GM19455 (cell line): ENCODE results near the gene UNC13C.

Experiments used
- ATAC-seq: cut with Tn5 transposase; IDR thresholded peaks from one replicate; pipeline ENCODE4 v1.9.1; 2021; ENCODE audit not compliant: unreplicated experiment

UNC13C gene

DNA sequence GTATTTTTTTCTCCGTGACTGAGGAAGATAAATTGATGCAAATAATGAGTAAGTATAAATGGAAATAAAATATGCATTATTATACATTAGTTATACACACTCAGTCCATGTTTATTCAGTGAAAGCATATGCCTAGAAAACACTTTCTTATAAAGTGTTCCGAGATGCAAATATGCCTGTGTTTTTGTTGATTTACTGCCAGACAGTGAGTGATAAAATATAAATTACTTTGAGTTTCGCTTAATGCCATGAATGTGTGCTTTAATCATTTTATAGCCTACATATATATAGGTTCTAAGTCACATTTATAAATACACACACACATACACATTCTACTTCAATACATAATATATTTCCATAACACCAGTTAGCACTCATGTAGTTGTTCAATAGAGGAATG is 569.2 kb downstream of the UNC13C start:
- no peak for ATAC-seq

DNA sequence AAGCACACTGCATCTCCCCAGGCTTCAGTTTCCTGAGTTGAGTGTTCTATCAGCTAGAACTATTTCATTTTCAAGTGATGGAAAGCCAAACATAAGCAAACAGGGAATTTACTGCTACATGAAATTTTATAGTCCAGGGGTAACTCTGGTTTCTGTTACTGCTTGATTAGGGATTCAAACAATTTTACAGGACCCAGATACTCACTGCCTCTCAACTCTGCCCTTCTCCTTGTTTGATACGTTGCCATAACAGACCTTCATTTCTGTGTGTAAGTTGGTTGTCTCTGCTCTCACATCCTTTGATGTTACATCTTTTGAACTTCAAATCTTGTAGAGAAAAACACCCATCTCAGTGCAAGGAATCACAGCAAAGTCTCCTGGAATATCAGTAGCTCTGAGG is 572.7 kb downstream of the UNC13C start:
- ATAC-seq = no peak

GRCh38 chr15:54556231-54556630 is 578.0 kb downstream of the UNC13C start:
- ATAC-seq = no peak

- no peak for ATAC-seq
Measured at GRCh38 chr15:54559405-54560069, 581.3 kb downstream of the UNC13C start.

DNA sequence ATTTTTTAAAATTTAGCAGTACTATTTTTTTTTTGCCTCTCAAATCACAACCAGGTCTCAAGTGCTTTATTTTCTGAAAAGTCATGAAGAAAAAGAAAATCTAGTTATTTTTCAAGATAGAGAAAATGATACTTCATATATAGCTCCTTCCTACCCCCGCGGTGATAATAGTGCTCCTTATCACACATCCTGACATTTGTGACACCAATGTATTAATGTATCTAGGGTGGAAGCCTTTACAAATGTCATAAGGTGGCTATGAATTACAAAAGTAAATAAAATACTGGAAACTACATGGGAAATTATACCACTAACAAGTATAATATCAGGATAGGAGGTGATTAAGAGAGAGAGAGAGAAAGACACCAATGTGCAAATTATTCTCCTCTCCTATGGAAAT is 582.2 kb downstream of the UNC13C start:
- ATAC-seq = no peak

- no peak for ATAC-seq
Measured at GRCh38 chr15:54564166-54564565, 585.9 kb downstream of the UNC13C start.

- ATAC-seq = no peak
Measured at GRCh38 chr15:54566654-54567053, 588.4 kb downstream of the UNC13C start.

DNA sequence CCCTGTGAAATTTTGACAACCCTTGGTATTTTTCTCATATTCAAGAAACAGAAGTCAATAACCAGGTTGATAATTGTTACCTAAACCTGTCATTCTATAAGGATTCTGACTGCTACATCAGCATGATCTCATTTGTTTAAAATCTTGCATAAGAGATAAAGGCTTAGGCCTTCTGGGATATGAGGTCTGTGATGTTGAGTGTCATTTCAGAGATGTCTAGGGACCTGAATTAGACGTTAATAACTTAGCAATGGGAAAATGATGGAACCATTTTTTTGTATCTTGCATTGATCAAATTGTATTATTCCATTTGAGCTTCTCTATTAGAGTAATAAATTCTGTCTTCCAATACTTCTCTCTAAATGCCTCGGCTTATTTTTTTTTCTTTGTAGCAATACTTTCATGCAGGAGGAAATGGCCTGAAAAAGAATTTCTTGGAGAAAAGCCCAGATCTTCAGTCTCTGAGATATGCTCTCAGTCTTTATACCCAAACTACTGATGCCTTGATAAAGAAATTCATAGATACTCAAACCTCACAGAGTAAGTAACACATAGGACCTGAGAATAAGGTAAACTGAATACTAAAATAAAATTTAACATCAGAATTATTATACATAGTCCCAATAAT is 589.3 kb downstream of the UNC13C start:
- no peak for ATAC-seq

DNA sequence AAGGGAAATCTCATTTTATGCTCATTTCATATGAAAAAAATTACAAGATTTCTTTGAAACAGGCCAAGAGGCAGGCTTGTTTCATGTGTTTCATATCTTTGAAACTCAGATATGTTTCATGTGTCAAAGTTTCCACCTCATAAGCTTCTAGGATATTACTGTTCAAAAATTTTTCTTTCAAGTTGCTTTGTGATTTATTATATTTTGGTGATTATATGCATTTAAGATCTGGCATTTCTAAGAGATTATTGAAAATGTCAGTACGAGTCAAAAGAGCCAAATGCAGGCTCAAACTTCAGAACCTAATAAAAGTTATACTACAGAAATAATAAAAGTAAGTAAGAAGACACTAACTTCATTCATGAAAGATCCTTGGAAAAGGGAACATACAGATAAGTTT is 590.1 kb downstream of the UNC13C start:
- ATAC-seq = no peak

- ATAC-seq = no peak
Measured at GRCh38 chr15:54571576-54571975, 593.3 kb downstream of the UNC13C start.

DNA sequence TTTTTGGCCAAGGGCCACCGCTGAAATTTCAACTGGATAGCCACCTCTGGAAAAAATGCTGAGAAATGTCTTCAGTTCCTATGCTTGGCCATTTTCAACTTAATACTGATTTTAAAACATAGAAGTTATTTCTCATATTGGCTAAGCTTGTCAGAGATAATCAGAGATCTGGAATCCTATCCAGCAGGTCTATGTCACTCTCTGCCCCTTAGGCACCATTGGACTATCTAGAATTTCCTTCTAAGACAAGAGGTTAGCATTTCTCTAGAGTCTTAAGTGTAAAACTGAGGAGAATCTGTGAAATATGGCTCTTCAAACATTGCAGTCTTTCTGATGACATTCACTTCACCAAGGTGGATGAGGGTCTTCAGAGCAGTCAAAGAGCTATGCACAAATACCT is 597.3 kb downstream of the UNC13C start:
- no peak for ATAC-seq

- no peak for ATAC-seq
Measured at GRCh38 chr15:54576298-54576935, 598.2 kb downstream of the UNC13C start.

DNA sequence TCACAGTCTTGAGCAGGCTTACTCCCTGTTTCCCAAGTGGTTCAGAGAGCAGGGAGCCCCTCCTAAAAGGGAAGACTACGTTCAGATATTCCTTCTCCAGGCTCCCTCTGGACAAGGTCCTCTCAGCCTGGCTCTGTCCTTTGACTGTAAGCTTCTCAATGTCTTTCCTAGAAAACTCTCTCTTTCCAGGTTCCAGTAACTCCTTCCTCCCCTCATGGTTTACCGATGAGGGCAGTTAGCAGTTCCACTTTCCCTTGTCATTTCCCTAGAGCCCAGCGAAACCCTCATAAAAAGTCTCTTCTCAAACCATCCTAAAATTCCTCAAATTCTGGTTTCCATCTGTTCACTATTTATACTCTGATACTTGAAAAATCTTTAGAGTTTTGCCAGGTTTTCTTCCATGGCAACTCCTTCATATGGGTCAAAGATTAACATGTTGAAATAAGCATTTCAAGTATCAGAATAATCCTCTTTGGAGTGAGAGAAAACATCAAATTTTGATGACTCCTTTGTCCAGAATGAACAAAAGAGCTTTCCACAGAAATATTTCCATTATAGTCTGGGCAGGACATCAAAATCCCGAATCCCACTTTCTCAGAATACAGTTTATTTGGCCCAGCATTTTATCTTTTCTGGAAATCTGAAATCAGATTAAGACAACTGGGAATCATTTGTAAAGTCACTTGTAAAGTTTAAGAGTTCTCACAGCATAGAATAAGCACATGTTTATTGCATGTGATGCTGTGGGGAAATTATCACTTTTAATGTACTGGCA is 599.4 kb downstream of the UNC13C start:
- ATAC-seq = no peak

GRCh38 chr15:54579855-54580254 is 601.6 kb downstream of the UNC13C start:
- ATAC-seq = no peak

GRCh38 chr15:54580643-54581042 is 602.4 kb downstream of the UNC13C start:
- ATAC-seq = no peak

DNA sequence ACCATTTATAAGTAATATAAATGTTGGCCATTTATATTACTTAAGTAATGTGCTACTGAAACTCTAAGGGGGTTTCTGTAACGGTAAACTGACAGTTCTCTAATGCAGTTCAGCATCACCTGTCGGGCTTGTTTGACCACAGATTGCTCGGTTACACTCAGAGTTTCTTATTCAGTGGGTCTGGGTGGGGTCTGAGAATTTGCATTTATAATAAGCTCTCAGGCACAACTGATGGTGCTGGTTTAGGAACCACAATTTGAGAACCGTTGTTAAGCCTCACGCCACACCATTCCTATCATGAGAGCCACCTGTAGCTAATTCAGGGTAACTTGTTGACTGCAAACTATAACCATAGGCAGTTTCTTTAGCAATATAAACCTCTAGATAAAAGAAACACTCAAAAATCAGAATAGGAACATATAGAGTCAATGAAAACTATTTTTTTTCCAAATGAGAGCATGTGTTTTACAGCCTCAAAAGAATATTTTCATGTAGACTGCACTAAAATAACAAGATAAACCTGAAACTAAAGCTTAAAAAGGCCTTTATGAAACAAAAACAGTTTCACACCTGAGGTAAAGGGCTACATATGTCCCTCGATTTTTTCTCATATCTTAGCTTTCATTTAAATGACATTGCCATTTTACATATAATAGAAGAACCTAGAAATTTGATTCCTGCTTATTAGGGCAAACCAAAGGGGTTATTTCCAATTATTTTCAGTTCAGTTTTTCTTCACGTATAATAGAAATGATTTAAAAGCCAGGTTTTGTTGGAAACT is 604.8 kb downstream of the UNC13C start:
- ATAC-seq = peak; percentile 74

GRCh38 chr15:54585063-54585462 is 606.8 kb downstream of the UNC13C start:
- ATAC-seq = no peak

DNA sequence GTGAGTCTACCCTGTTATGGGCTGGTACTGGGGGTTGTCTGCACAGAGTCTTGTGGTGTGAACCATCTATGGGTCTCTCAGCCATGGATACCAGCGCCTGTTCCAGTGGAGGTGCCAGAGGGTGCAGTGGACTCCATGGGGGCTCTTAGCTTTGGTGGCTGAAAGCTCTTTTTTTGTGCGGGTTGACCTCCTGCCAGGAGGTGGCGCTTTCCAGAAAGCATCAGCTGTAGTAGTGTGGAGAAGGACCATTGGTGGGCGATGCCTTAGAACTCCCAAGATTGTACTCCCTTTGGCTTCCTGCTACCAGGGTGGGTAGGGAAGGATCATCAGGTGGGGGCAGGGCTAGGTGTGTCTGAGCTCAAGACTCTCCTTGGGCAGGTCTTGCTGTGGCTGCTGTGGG is 615.9 kb downstream of the UNC13C start:
- ATAC-seq = no peak

DNA sequence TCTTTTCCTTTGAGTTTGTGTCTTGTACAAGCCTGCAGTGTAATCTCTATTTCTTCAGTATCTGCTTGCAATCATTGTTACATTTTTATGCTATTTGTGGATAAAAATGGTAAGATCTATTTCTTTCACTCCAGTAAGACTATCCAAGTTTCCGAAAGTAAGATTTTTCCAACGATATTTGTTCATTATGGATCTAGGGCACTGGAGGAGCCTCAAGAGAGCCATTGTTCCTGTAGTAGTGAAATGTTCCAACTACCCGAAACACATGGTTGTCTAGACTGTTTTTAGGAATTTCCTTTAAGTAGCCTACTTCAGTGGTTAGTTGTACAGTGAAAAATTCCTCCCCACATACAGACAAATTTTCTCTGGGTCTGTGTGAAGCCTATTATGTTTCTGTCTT is 621.1 kb downstream of the UNC13C start:
- ATAC-seq = no peak

DNA sequence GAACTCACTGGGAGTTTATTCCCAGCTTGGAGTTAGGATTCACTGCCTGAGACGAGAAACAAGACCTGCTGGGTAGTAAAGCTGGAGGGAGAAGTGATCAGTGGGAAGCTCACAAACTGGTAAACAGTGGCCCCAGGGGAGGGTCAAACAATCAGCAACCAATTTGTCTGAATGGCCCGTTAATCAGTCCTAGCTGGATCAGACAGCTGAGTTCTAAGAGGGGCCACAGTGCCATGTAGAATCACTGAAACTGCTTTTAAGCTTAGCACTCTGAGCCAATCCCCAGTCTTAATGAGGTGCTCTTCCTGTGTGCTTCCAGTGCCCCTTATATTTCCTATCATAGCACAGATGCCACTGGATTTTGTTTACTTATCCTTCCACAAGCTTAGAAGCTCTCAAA is 626.8 kb downstream of the UNC13C start:
- no peak for ATAC-seq

DNA sequence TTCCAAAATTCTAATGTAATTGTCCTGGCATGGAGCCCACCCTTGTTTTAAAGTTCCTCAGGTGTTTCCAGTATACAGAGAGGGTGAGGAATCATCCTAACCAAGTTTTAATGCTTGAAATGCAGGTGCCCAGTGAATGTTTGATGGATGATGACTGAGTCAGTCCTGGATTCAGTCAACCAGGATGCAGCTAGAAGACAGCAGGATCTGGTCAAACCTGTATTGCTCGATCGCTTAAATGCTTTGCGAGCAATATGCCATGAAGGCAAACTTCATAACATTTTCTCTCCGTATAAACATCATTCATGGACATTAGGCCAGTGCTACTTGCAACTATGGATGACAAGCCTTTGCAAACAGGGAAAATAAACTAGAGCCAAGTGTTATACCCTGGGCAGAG is 627.3 kb downstream of the UNC13C start:
- ATAC-seq = no peak
